Loucy (cell line): ENCODE measurements around the gene BABAM2.
"Not testable (repeated sequence)": the region's sequence is repeated elsewhere in the genome, so short reads cannot be mapped to it uniquely, and the experiment has no call there.

Source experiments
- H2AFZ ChIP-seq: fragments of 200-600 bp; sonication (generic); 2 replicates; pipeline ENCODE4 v1.6.0; 2016; ENCODE audit warnings: antibody characterized with exemption, mild to moderate bottlenecking, low read length, moderate library complexity
- H3F3A ChIP-seq: fragments of 200-600 bp; 2 replicates; pipeline ENCODE4 v1.6.0; 2016; ENCODE audit warnings: antibody characterized with exemption, low read depth, mild to moderate bottlenecking
- H3K27me3 ChIP-seq: fragments of 200-600 bp; sonication (generic); 2 replicates; pipeline ENCODE4 v1.6.1; 2014; ENCODE audit warnings: low read length, mild to moderate bottlenecking; ENCODE audit not compliant: insufficient read depth, poor library complexity, severe bottlenecking
- H3K36me3 ChIP-seq: fragments of 200-600 bp; sonication (generic); 2 replicates; pipeline ENCODE4 v1.6.1; 2016; ENCODE audit warnings: low read length; ENCODE audit not compliant: insufficient read depth
- H3K4me1 ChIP-seq: fragments of 200-600 bp; sonication (generic); 2 replicates; pipeline ENCODE4 v1.5.1; 2014; ENCODE audit warnings: low read length, mild to moderate bottlenecking; ENCODE audit not compliant: insufficient read depth, poor library complexity, severe bottlenecking
- H3K4me2 ChIP-seq: fragments of 200-600 bp; sonication (generic); 2 replicates; pipeline ENCODE4 v1.6.0; 2014; ENCODE audit warnings: antibody characterized with exemption, low read length, low read depth, mild to moderate bottlenecking; ENCODE audit not compliant: poor library complexity, severe bottlenecking
- H3K4me3 ChIP-seq: fragments of 200-600 bp; sonication (generic); 2 replicates; pipeline ENCODE4 v1.5.1; 2014; ENCODE audit warnings: low read length, mild to moderate bottlenecking, mixed read lengths; ENCODE audit not compliant: poor library complexity, severe bottlenecking
- H3K79me2 ChIP-seq: fragments of 200-600 bp; sonication (generic); 2 replicates; pipeline ENCODE4 v1.6.1; 2014; ENCODE audit warnings: low read length; ENCODE audit not compliant: insufficient read depth
- H3K9ac ChIP-seq: fragments of 200-600 bp; sonication (generic); 2 replicates; pipeline ENCODE4 v1.6.0; 2014; ENCODE audit warnings: mild to moderate bottlenecking, low read depth, low read length, moderate library complexity; ENCODE audit not compliant: poor library complexity, severe bottlenecking
- H3K9me2 ChIP-seq: fragments of 200-600 bp; sonication (generic); replicated peaks from 2 replicates; pipeline ENCODE4 v1.6.1; 2016; ENCODE audit warnings: low read depth, low read length, mixed read lengths
- H3K9me3 ChIP-seq: fragments of 200-600 bp; sonication (generic); 2 replicates; pipeline ENCODE4 v1.6.1; 2014; ENCODE audit warnings: mild to moderate bottlenecking, antibody characterized with exemption, low read length, low read depth; ENCODE audit not compliant: insufficient read depth
- H4K20me1 ChIP-seq: fragments of 200-600 bp; sonication (generic); 2 replicates; pipeline ENCODE4 v1.6.0; 2014; ENCODE audit warnings: antibody characterized with exemption, low read length, mild to moderate bottlenecking; ENCODE audit not compliant: insufficient read depth, poor library complexity, severe bottlenecking
- EZH2phosphoT487 ChIP-seq: fragments of 200-600 bp; IDR thresholded peaks from 2 replicates; pipeline ENCODE4 v1.6.1; 2018; ENCODE audit warnings: antibody characterized with exemption, mild to moderate bottlenecking, moderate library complexity, borderline replicate concordance
- TF ChIP-seq, protein P1 (sequence below): fragments of 200-600 bp; sonication (generic); conservative IDR thresholded peaks from 2 replicates; pipeline ENCODE4 v1.5.1; 2014; ENCODE audit warnings: mild to moderate bottlenecking, antibody characterized with exemption, low read length

The BABAM2 gene

DNA sequence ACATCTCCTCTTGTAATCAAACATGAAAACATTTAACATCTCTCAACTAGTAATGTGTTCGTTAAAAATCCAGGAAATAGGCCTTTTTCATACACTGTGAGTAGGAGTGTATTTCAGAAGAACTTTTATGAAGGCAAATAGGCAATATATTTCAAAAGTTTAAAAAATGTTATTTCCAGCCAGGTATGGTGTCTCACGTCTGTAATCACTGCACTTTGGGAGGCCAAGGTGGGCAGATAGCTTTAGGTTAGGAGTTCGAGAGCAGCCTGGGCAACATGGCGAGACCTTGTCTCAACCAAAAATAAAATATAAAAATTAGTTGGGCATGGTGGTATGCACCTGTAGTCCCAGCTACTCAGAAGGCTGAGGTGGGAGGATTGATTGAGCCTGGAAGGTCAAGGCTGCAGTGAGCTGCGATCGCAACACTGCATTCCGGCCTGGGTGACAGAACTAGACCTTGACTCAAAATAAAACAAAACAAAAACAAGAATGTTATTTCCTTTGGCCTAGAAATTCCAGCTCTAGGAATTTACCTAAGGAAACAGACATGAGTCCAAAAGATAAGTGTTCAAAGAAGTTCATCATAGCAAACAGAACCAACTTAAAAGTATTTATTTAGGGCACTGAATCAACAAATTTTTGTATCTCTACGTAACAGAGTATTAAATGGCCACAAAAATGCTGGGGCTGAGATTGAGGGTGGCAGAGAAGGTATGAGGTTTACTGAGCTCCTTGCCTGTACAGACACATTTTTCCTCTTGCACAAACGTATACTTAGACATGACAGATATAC, 15.2 kb upstream of the BABAM2 start:
- Histone ChIP-seq H3K36me3 (no peaks in the 10 kb centered on the region), H2AFZ (no peak overlapping the region), H3K4me3 (no peak overlapping the region), H3K4me1 (peaks cover 9% of the 10 kb centered on the region), H3K9ac (no peak overlapping the region), H3K9me3 (no peaks in the 10 kb centered on the region), H3F3A (no peaks in the 10 kb centered on the region), H3K4me2 (no peak overlapping the region), H4K20me1 (no peaks in the 10 kb centered on the region), H3K9me2 (no peaks in the 10 kb centered on the region), H3K27me3 (no peaks in the 10 kb centered on the region), H3K79me2 (no peaks in the 10 kb centered on the region)
- TF ChIP-seq, protein P1, sequence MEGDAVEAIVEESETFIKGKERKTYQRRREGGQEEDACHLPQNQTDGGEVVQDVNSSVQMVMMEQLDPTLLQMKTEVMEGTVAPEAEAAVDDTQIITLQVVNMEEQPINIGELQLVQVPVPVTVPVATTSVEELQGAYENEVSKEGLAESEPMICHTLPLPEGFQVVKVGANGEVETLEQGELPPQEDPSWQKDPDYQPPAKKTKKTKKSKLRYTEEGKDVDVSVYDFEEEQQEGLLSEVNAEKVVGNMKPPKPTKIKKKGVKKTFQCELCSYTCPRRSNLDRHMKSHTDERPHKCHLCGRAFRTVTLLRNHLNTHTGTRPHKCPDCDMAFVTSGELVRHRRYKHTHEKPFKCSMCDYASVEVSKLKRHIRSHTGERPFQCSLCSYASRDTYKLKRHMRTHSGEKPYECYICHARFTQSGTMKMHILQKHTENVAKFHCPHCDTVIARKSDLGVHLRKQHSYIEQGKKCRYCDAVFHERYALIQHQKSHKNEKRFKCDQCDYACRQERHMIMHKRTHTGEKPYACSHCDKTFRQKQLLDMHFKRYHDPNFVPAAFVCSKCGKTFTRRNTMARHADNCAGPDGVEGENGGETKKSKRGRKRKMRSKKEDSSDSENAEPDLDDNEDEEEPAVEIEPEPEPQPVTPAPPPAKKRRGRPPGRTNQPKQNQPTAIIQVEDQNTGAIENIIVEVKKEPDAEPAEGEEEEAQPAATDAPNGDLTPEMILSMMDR, result no peak
- TF ChIP-seq EZH2phosphoT487, result no peak

- no peaks in the 10 kb centered on the region for H3K27me3 ChIP-seq
- H3K9ac ChIP-seq, result no peak overlapping the region
- no peak for TF ChIP-seq EZH2phosphoT487
- TF ChIP-seq, protein P1, result no peak
- H3K4me1 ChIP-seq, result no peaks in the 10 kb centered on the region
- H3K79me2 ChIP-seq, result no peaks in the 10 kb centered on the region
- H3K9me2 ChIP-seq, result no peaks in the 10 kb centered on the region
- no peaks in the 10 kb centered on the region for H3K9me3 ChIP-seq
- H3F3A ChIP-seq, result no peaks in the 10 kb centered on the region
- H3K4me3 ChIP-seq, result no peak overlapping the region
- H2AFZ ChIP-seq, result no peak overlapping the region
- H4K20me1 ChIP-seq, result no peaks in the 10 kb centered on the region
- H3K36me3 ChIP-seq, result no peaks in the 10 kb centered on the region
- H3K4me2 ChIP-seq, result no peak overlapping the region
Observed at GRCh38 chr2:27878825-27879224, 11.7 kb upstream of the BABAM2 start.

- H3K9me2 ChIP-seq, H3K9ac ChIP-seq, H3K9me3 ChIP-seq, H3K27me3 ChIP-seq, H3K4me1 ChIP-seq, H3K4me2 ChIP-seq, H2AFZ ChIP-seq, H3F3A ChIP-seq, H3K79me2 ChIP-seq, H3K4me3 ChIP-seq, H4K20me1 ChIP-seq, H3K36me3 ChIP-seq: not testable (repeated sequence)
Observed at GRCh38 chr2:27881815-27882583, 8.5 kb upstream of the BABAM2 start.

- H2AFZ ChIP-seq, H4K20me1 ChIP-seq: not testable (repeated sequence)
Observed at GRCh38 chr2:27882584-27882922, 8.0 kb upstream of the BABAM2 start.

More at GRCh38 chr2:27882584-27882922, 8.0 kb upstream of the BABAM2 start:
- not testable (repeated sequence) for H3K36me3 ChIP-seq, H3K9ac ChIP-seq, H3K4me1 ChIP-seq, H3K9me3 ChIP-seq, H3K4me2 ChIP-seq, H3K27me3 ChIP-seq, H3F3A ChIP-seq, H3K79me2 ChIP-seq, H3K9me2 ChIP-seq, H3K4me3 ChIP-seq
